HG03460 (cell line): Measurements from ENCODE around the gene RGCC.

Experiments
- ATAC-seq: cut with Tn5 transposase; IDR thresholded peaks from one replicate; pipeline ENCODE4 v1.9.1; 2021; ENCODE audit not compliant: unreplicated experiment

RGCC gene

GRCh38 chr13:41452462-41452861 lies 4.9 kb upstream of the RGCC start:
- no peak for ATAC-seq

- no peak for ATAC-seq
Observed at GRCh38 chr13:41453620-41454019, 3.7 kb upstream of the RGCC start.

GRCh38 chr13:41454170-41454569 lies 3.2 kb upstream of the RGCC start:
- no peak for ATAC-seq

- no peak for ATAC-seq
Observed at GRCh38 chr13:41455725-41456419, 1.5 kb upstream of the RGCC start.

- ATAC-seq, result peak; percentile 18
Observed at GRCh38 chr13:41457589-41458186, 338 bp downstream of the RGCC start.

- peak; percentile 33 for ATAC-seq
Observed at GRCh38 chr13:41458187-41458760, 924 bp downstream of the RGCC start.

- no peak for ATAC-seq
Observed at GRCh38 chr13:41458761-41459431, 1.5 kb downstream of the RGCC start.

- no peak for ATAC-seq
Observed at GRCh38 chr13:41459432-41460073, 2.2 kb downstream of the RGCC start.

- no peak for ATAC-seq
Observed at GRCh38 chr13:41460074-41460465, 2.7 kb downstream of the RGCC start.

- no peak for ATAC-seq
Observed at GRCh38 chr13:41460930-41461329, 3.6 kb downstream of the RGCC start.

GRCh38 chr13:41461527-41462139 lies 4.3 kb downstream of the RGCC start:
- ATAC-seq, result no peak

- ATAC-seq, result no peak
Observed at GRCh38 chr13:41462427-41462826, 5.1 kb downstream of the RGCC start.

GRCh38 chr13:41463838-41464602 lies 6.7 kb downstream of the RGCC start:
- peak; percentile 55 for ATAC-seq

- peak; percentile 95 for ATAC-seq
Observed at GRCh38 chr13:41465241-41465847, 8.0 kb downstream of the RGCC start.

- no peak for ATAC-seq
Observed at GRCh38 chr13:41465898-41466320, 8.6 kb downstream of the RGCC start.

GRCh38 chr13:41467425-41467945 lies 10.1 kb downstream of the RGCC start:
- ATAC-seq, result no peak

- ATAC-seq, result no peak
Observed at GRCh38 chr13:41468631-41469030, 11.3 kb downstream of the RGCC start.

GRCh38 chr13:41470196-41470595 lies 12.8 kb downstream of the RGCC start:
- ATAC-seq, result no peak

- ATAC-seq, result no peak
Observed at GRCh38 chr13:41471785-41472184, 14.4 kb downstream of the RGCC start.

GRCh38 chr13:41487222-41487621 lies 29.9 kb downstream of the RGCC start:
- ATAC-seq, result no peak
